Measurements from ENCODE around the gene DAPK2. TPM values are rescaled to one million over a fixed set of nuclear protein-coding genes. Genes with fewer than 3 reads are reported as not detected.
A peak's percentile ranks its signal among the peaks of the same experiment; 100 is the strongest.

Gene DAPK2
- total RNA-seq, 4 donors from 2014 or later = 45.1 to 244 (median 107) TPM

GRCh38 chr15:64016257-64016656 is 30.0 kb downstream of the DAPK2 start:
- in situ Hi-C loops (cut with MboI; ENCODE audit: low pct_ligation_motif_present in 1 of 4, low pct_unique_long_range_greater_than_20kb in 1 of 4, low sequenced_read_pairs in 3 of 4) = no loop called here

GRCh38 chr15:64014995-64015394 is 31.3 kb downstream of the DAPK2 start:
- 30 to 86% methylated on average over 3 to 5 of the region's 5 CpGs for WGBS, 2 donors (ENCODE audit: low coverage in 1 of 2)
- Histone ChIP-seq H3K27ac (peak overlapping the region in 1 of 4 donors; percentile 65), H3K27me3 (no peaks in the 10 kb centered on the region), H3K9me3 (no peaks in the 10 kb centered on the region), H3K4me1 (peaks cover 7 to 59% (median 24%) of the 10 kb centered on the region in 4 donors), H3K36me3 (no peaks in the 10 kb centered on the region), H3K4me3 (no peak overlapping the region)
- in situ Hi-C loops (cut with MboI; ENCODE audit: low pct_ligation_motif_present in 1 of 4, low pct_unique_long_range_greater_than_20kb in 1 of 4, low sequenced_read_pairs in 3 of 4) (no loop called here), intact Hi-C loops (cut with DNase I; ENCODE audit: low total_unique reads) (no loop called here)
- no peak for DNase-seq
- TF ChIP-seq EP300 (IDR thresholded peaks at IDR 0.05; ENCODE audit: low read depth) (no peak), CTCF (IDR thresholded peaks at IDR 0.05) (no peak), POLR2A (IDR thresholded peaks at IDR 0.05) (no peak), POLR2AphosphoS5 (IDR thresholded peaks at IDR 0.05) (no peak)

More at GRCh38 chr15:64016257-64016656, 30.0 kb downstream of the DAPK2 start:
- WGBS, 2 donors (ENCODE audit: low coverage in 1 of 2) = 92 to 100% methylated on average over 1 to 2 of the region's 2 CpGs
- intact Hi-C loops (cut with DNase I; ENCODE audit: low total_unique reads) = no loop called here
- Histone ChIP-seq H3K27ac (no peak overlapping the region), H3K27me3 (no peaks in the 10 kb centered on the region), H3K4me3 (no peak overlapping the region), H3K9me3 (no peaks in the 10 kb centered on the region), H3K4me1 (peaks cover 11 to 55% (median 25%) of the 10 kb centered on the region in 4 donors), H3K36me3 (no peaks in the 10 kb centered on the region)
- TF ChIP-seq POLR2AphosphoS5 (IDR thresholded peaks at IDR 0.05) = no peak
- no peak for TF ChIP-seq EP300 (IDR thresholded peaks at IDR 0.05; ENCODE audit: low read depth)
- no peak for TF ChIP-seq POLR2A (IDR thresholded peaks at IDR 0.05)
- no peak for TF ChIP-seq CTCF (IDR thresholded peaks at IDR 0.05)
- DNase-seq = no peak

- H3K4me1 ChIP-seq = peaks cover 8 to 64% (median 33%) of the 10 kb centered on the region in 4 donors
- DNase-seq = peak; percentile 56
- H3K36me3 ChIP-seq = no peaks in the 10 kb centered on the region
- peak overlapping the region; percentile 65 to 71 (median 70) for H3K27ac ChIP-seq
- 57 to 59% methylated on average over 2 to 3 of the region's 3 CpGs for WGBS, 2 donors (ENCODE audit: low coverage in 1 of 2)
- no peaks in the 10 kb centered on the region for H3K9me3 ChIP-seq
- intact Hi-C loops (cut with DNase I; ENCODE audit: low total_unique reads) (no loop called here), in situ Hi-C loops (cut with MboI; ENCODE audit: low pct_ligation_motif_present in 1 of 4, low pct_unique_long_range_greater_than_20kb in 1 of 4, low sequenced_read_pairs in 3 of 4) (no loop called here)
- no peaks in the 10 kb centered on the region for H3K27me3 ChIP-seq
- no peak overlapping the region for H3K4me3 ChIP-seq
- TF ChIP-seq CTCF (IDR thresholded peaks at IDR 0.05) (no peak), EP300 (IDR thresholded peaks at IDR 0.05; ENCODE audit: low read depth) (no peak), POLR2AphosphoS5 (IDR thresholded peaks at IDR 0.05) (peak in 1 of 3 donors; percentile 10), POLR2A (IDR thresholded peaks at IDR 0.05) (no peak)
Observed at GRCh38 chr15:64013179-64014062, 32.9 kb downstream of the DAPK2 start.

- Histone ChIP-seq H3K4me3 (no peak overlapping the region), H3K4me1 (peaks cover 15 to 70% (median 41%) of the 10 kb centered on the region in 4 donors), H3K9me3 (no peaks in the 10 kb centered on the region), H3K27ac (no peak overlapping the region), H3K36me3 (no peaks in the 10 kb centered on the region), H3K27me3 (no peaks in the 10 kb centered on the region)
- WGBS, 2 donors (ENCODE audit: low coverage in 1 of 2) = 93% methylated on average over 1 of the region's 1 CpG; no CpG with 5 or more reads in 1 of the 2 donors
- no peak for DNase-seq
- TF ChIP-seq EP300 (IDR thresholded peaks at IDR 0.05; ENCODE audit: low read depth) = no peak
- TF ChIP-seq CTCF (IDR thresholded peaks at IDR 0.05) = no peak
- no peak for TF ChIP-seq POLR2AphosphoS5 (IDR thresholded peaks at IDR 0.05)
- no peak for TF ChIP-seq POLR2A (IDR thresholded peaks at IDR 0.05)
- in situ Hi-C loops (cut with MboI; ENCODE audit: low pct_ligation_motif_present in 1 of 4, low pct_unique_long_range_greater_than_20kb in 1 of 4, low sequenced_read_pairs in 3 of 4) (no loop called here), intact Hi-C loops (cut with DNase I; ENCODE audit: low total_unique reads) (no loop called here)
Observed at GRCh38 chr15:64011736-64012135, 34.5 kb downstream of the DAPK2 start.

All from transverse colon (tissue), 4 donors.